VCaP (cell line): ENCODE results near the gene MGME1.

Experiments
- H3K27ac ChIP-seq: fragments of 450-650 bp; 2 replicates; pipeline ENCODE4 v1.5.1; 2017
- TF ChIP-seq, protein P1 (sequence below): fragments of 450-650 bp; conservative IDR thresholded peaks from 2 replicates; pipeline ENCODE4 v1.5.1; 2017; ENCODE audit warnings: mild to moderate bottlenecking, moderate library complexity

The MGME1 gene

DNA sequence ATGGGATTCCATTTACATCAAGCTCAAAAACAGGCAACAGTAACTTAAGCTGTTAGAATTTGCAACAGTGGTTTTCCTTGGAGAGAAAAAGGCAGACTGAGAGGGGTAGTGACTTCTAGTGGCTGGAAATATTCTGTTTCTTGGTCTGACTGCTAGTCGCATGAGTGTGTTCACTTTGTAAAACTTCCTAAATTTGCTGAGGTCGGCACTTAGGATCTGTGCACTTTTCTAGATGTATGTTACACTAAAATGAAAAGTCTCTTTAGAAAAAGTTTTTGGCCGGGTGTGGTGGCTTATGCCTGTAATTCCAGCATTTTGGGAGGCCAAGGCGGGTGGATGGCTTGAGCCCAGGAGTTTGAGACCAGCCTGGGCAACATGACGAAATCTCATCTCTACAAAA is 70.2 kb downstream of the MGME1 start:
- no peak overlapping the region for H3K27ac ChIP-seq

More for the DNA sequence above, 70.2 kb downstream of the MGME1 start:
- TF ChIP-seq, protein P1, sequence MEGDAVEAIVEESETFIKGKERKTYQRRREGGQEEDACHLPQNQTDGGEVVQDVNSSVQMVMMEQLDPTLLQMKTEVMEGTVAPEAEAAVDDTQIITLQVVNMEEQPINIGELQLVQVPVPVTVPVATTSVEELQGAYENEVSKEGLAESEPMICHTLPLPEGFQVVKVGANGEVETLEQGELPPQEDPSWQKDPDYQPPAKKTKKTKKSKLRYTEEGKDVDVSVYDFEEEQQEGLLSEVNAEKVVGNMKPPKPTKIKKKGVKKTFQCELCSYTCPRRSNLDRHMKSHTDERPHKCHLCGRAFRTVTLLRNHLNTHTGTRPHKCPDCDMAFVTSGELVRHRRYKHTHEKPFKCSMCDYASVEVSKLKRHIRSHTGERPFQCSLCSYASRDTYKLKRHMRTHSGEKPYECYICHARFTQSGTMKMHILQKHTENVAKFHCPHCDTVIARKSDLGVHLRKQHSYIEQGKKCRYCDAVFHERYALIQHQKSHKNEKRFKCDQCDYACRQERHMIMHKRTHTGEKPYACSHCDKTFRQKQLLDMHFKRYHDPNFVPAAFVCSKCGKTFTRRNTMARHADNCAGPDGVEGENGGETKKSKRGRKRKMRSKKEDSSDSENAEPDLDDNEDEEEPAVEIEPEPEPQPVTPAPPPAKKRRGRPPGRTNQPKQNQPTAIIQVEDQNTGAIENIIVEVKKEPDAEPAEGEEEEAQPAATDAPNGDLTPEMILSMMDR: no peak
